WTC11 (cell line): ENCODE measurements around the gene MTF1. TPM values are rescaled to one million over a fixed set of nuclear protein-coding genes. Genes with fewer than 3 reads are reported as not detected.

Experiments used
- ATAC-seq: fragments of 200-7000 bp; cut with Tn5 transposase; 2 replicates; pipeline ENCODE4 v1.10.0; 2021; ENCODE audit warnings: mild to moderate bottlenecking, moderate library complexity
- CTCF ChIA-PET: fragments of 300-600 bp; sonication (Branson Sonifier 250); formaldehyde crosslinking; loops from one replicate; lab custom pipeline; 2021; ENCODE audit warnings: antibody characterized with exemption; lab: Charles Lee
- POLR2A ChIA-PET: fragments of 350-600 bp; sonication (Branson Sonifier 250); formaldehyde crosslinking; loops from one replicate; lab custom pipeline; 2021; ENCODE audit warnings: antibody characterized with exemption; lab: Charles Lee
- DNase-seq: peaks from one replicate; pipeline ENCODE4 v3.0.0; 2021; ENCODE audit warnings: low spot score
- H3K27ac Mint-ChIP-seq: 2 replicates; pipeline ENCODE4 v1.8.0; 2021; ENCODE audit warnings: mixed read lengths
- H3K27me3 Mint-ChIP-seq: 2 replicates; pipeline ENCODE4 v1.8.0; 2021; ENCODE audit warnings: low read depth, mild to moderate bottlenecking, moderate library complexity, mixed read lengths
- H3K36me3 Mint-ChIP-seq: 2 replicates; pipeline ENCODE4 v1.8.0; 2021; ENCODE audit warnings: mixed read lengths
- H3K4me1 Mint-ChIP-seq: 2 replicates; pipeline ENCODE4 v1.8.0; 2022; ENCODE audit warnings: mixed read lengths
- H3K4me3 Mint-ChIP-seq: 2 replicates; pipeline ENCODE4 v1.8.0; 2021; ENCODE audit warnings: mild to moderate bottlenecking, moderate library complexity, mixed read lengths
- H3K9me3 Mint-ChIP-seq: 2 replicates; pipeline ENCODE4 v1.8.0; 2021; ENCODE audit warnings: mixed read lengths
- ATF2 ChIP-seq: sonication (generic); formaldehyde crosslinking; IDR thresholded peaks from 2 replicates; pipeline ENCODE4 v1.8.1; 2022; ENCODE audit warnings: low read depth, missing genetic modification reagents, borderline replicate concordance
- CBFB ChIP-seq: sonication (generic); formaldehyde crosslinking; IDR thresholded peaks from 2 replicates; pipeline ENCODE4 v1.8.1; 2022; ENCODE audit warnings: mild to moderate bottlenecking, low read depth, missing genetic modification reagents
- CDX4 ChIP-seq: fragments of 250-450 bp; sonication (Bioruptor Pico); IDR thresholded peaks from 2 replicates; pipeline ENCODE4 v1.9.0; 2021; ENCODE audit warnings: moderate library complexity, mild to moderate bottlenecking, inconsistent platforms, borderline replicate concordance
- ESRRA ChIP-seq: sonication (generic); formaldehyde crosslinking; IDR thresholded peaks from 2 replicates; pipeline ENCODE4 v1.8.1; 2022; ENCODE audit warnings: mild to moderate bottlenecking, missing genetic modification reagents, borderline replicate concordance
- FOXK1 ChIP-seq: sonication (generic); formaldehyde crosslinking; IDR thresholded peaks from 2 replicates; pipeline ENCODE4 v1.8.0; 2022; ENCODE audit warnings: mild to moderate bottlenecking, moderate library complexity, missing genetic modification reagents
- FOXP1 ChIP-seq: sonication (generic); formaldehyde crosslinking; IDR thresholded peaks from 2 replicates; pipeline ENCODE4 v1.8.0; 2022; ENCODE audit warnings: missing genetic modification reagents, mild to moderate bottlenecking, moderate library complexity, borderline replicate concordance
- GABPB1 ChIP-seq: sonication (generic); formaldehyde crosslinking; IDR thresholded peaks from 2 replicates; pipeline ENCODE4 v1.8.1; 2023; ENCODE audit warnings: mild to moderate bottlenecking, missing genetic modification reagents
- GRHL2 ChIP-seq: fragments of 250-450 bp; sonication (Bioruptor Pico); IDR thresholded peaks from 2 replicates; pipeline ENCODE4 v1.8.0; 2022; ENCODE audit warnings: mild to moderate bottlenecking, moderate library complexity; ENCODE audit not compliant: insufficient replicate concordance, severe bottlenecking
- GTF2I ChIP-seq: fragments of 250-450 bp; sonication (Bioruptor Pico); conservative IDR thresholded peaks from 2 replicates; pipeline ENCODE4 v1.4.0; 2021; ENCODE audit warnings: mild to moderate bottlenecking
- IRF2 ChIP-seq: sonication (generic); formaldehyde crosslinking; IDR thresholded peaks from 2 replicates; pipeline ENCODE4 v1.8.0; 2022; ENCODE audit warnings: low read depth, missing genetic modification reagents, borderline replicate concordance
- JUN ChIP-seq: sonication (generic); formaldehyde crosslinking; IDR thresholded peaks from 2 replicates; pipeline ENCODE4 v1.8.0; 2023; ENCODE audit warnings: mild to moderate bottlenecking, missing genetic modification reagents
- NFATC4 ChIP-seq: fragments of 250-450 bp; sonication (Bioruptor Pico); IDR thresholded peaks from 2 replicates; pipeline ENCODE4 v1.9.0; 2021; ENCODE audit warnings: mild to moderate bottlenecking
- NFE2L1 ChIP-seq: sonication (generic); formaldehyde crosslinking; IDR thresholded peaks from 2 replicates; pipeline ENCODE4 v1.8.1; 2023; ENCODE audit warnings: missing genetic modification reagents
- NR1H2 ChIP-seq: sonication (generic); formaldehyde crosslinking; IDR thresholded peaks from 2 replicates; pipeline ENCODE4 v1.9.0; 2021; ENCODE audit warnings: mild to moderate bottlenecking, moderate library complexity, missing genetic modification reagents
- NR2C2 ChIP-seq: sonication (generic); formaldehyde crosslinking; IDR thresholded peaks from 2 replicates; pipeline ENCODE4 v1.8.0; 2022; ENCODE audit warnings: mild to moderate bottlenecking, missing genetic modification reagents
- NR3C1 ChIP-seq: sonication (generic); formaldehyde crosslinking; conservative IDR thresholded peaks from 2 replicates; pipeline ENCODE4 v1.8.1; 2023; ENCODE audit warnings: low read depth, mild to moderate bottlenecking, missing genetic modification reagents
- SMAD3 ChIP-seq: sonication (generic); formaldehyde crosslinking; IDR thresholded peaks from 2 replicates; pipeline ENCODE4 v1.8.0; 2022; ENCODE audit warnings: missing genetic modification reagents, mild to moderate bottlenecking, borderline replicate concordance
- SMAD4 ChIP-seq: sonication (generic); formaldehyde crosslinking; IDR thresholded peaks from 2 replicates; pipeline ENCODE4 v1.8.0; 2022; ENCODE audit warnings: mild to moderate bottlenecking, missing genetic modification reagents
- TCF7 ChIP-seq: sonication (generic); formaldehyde crosslinking; IDR thresholded peaks from 2 replicates; pipeline ENCODE4 v1.8.0; 2022; ENCODE audit warnings: mild to moderate bottlenecking, low read depth, missing genetic modification reagents, moderate library complexity
- TEAD4 ChIP-seq: sonication (generic); formaldehyde crosslinking; IDR thresholded peaks from 2 replicates; pipeline ENCODE4 v1.8.0; 2022; ENCODE audit warnings: mild to moderate bottlenecking, missing genetic modification reagents
- TP53 ChIP-seq: sonication (generic); formaldehyde crosslinking; IDR thresholded peaks from 2 replicates; pipeline ENCODE4 v1.8.1; 2023; ENCODE audit warnings: mild to moderate bottlenecking, missing genetic modification reagents
- USF2 ChIP-seq: sonication (generic); formaldehyde crosslinking; IDR thresholded peaks from 2 replicates; pipeline ENCODE4 v1.8.1; 2023; ENCODE audit warnings: mild to moderate bottlenecking, missing genetic modification reagents, moderate library complexity
- ZNF138 ChIP-seq: sonication (generic); formaldehyde crosslinking; conservative IDR thresholded peaks from 2 replicates; pipeline ENCODE4 v1.8.1; 2022; ENCODE audit warnings: mild to moderate bottlenecking, moderate library complexity, missing genetic modification reagents
- ZNF263 ChIP-seq: sonication (generic); formaldehyde crosslinking; IDR thresholded peaks from 2 replicates; pipeline ENCODE4 v1.8.1; 2022; ENCODE audit warnings: low read depth, mild to moderate bottlenecking, moderate library complexity, missing genetic modification reagents
- ZNF281 ChIP-seq: sonication (generic); formaldehyde crosslinking; IDR thresholded peaks from 2 replicates; pipeline ENCODE4 v1.8.0; 2023; ENCODE audit warnings: mild to moderate bottlenecking, missing genetic modification reagents
- ZNF671 ChIP-seq: fragments of 250-450 bp; sonication (Bioruptor Pico); IDR thresholded peaks from 2 replicates; pipeline ENCODE4 v1.8.0; 2021; ENCODE audit warnings: mild to moderate bottlenecking
- total RNA-seq: library from RNA; stranded (reverse); gene quantifications from 3 replicates; pipeline ENCODE4 v1.2.3, GENCODE V29; 2021
- TF ChIP-seq, protein P1 (sequence below): sonication (generic); formaldehyde crosslinking; IDR thresholded peaks from 2 replicates; pipeline ENCODE4 v1.8.0; 2022; ENCODE audit warnings: mild to moderate bottlenecking, missing genetic modification reagents

MTF1 gene
- total RNA-seq, 1 experiment from 2014 or later, result 12.2 TPM

GRCh38 chr1:37901893-37902225 lies 42.5 kb upstream of the MTF1 start (continued):
- TF ChIP-seq ATF2 (CRISPR knock-in tag) (no peak), GRHL2 (CRISPR knock-in tag) (no peak), CBFB (no peak), GABPB1 (CRISPR knock-in tag) (no peak), GTF2I (CRISPR knock-in tag) (no peak), USF2 (no peak), TP53 (CRISPR knock-in tag) (no peak), TEAD4 (CRISPR knock-in tag) (no peak), ZNF138 (no peak), TCF7 (CRISPR knock-in tag) (no peak), JUN (CRISPR knock-in tag) (no peak), ESRRA (CRISPR knock-in tag) (no peak)

DNA sequence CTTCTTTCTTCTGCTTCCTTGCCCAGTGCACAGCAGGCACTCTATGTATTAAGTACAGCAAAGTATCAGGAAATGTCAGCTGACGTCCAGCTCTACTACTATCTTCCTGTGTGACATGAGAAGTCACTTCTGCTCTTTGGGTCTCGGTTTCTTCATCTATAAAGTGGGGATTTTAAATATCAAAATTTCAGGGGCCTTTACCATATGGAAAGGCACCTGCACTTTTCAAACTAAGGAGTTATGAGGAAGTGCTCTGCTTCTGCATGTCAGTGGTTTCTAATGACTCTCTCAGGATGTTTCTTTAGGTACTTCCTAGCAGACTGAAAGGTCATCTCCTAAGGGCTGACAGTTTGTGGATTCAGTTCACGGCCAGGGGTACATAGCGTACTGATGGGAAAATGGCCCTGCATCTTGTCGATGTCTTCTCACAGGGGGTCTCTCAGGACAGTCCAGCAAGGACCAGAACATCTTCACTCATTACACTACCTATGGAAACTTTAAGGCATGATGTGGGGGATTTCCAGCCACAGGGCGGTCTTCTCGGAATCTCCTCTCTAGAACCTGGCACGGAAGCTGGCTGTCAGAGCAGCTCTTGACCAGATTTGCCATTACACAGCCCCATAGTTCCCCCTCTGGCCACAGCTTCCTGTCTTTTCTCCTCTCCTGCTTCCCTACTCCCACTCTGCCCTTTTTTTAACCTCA lies 42.0 kb upstream of the MTF1 start:
- H3K4me1 Mint-ChIP-seq, result 0 out of 2 replicates have a peak, but pooled peaks cover 7% of the 10 kb centered on the region
- ATAC-seq, result no peak
- H3K36me3 Mint-ChIP-seq, result peaks cover 19% of the 10 kb centered on the region
- H3K27me3 Mint-ChIP-seq, result no peaks in the 10 kb centered on the region
- CTCF ChIA-PET, result interaction anchor here (1.4 to 1.6 kb wide), 2 partner anchors 35 to 42 kb away, joined by 3 to 5 read pairs; no protein-coding TSS in a partner anchor
- H3K9me3 Mint-ChIP-seq, result no peaks in the 10 kb centered on the region; the same call in none of the 2 replicates
- POLR2A ChIA-PET, result no interaction called here
- H3K4me3 Mint-ChIP-seq, result no peak overlapping the region
- TF ChIP-seq NR1H2 (no peak), SMAD4 (no peak), SMAD3 (no peak), GRHL2 (CRISPR knock-in tag) (no peak), FOXP1 (CRISPR knock-in tag) (no peak), NFATC4 (CRISPR knock-in tag) (no peak), ZNF281 (CRISPR knock-in tag) (no peak), NR3C1 (CRISPR knock-in tag) (no peak), IRF2 (no peak), CDX4 (CRISPR knock-in tag) (no peak), ZNF671 (no peak), NR2C2 (CRISPR knock-in tag) (no peak), NFE2L1 (CRISPR knock-in tag) (no peak), FOXK1 (no peak), TEAD4 (CRISPR knock-in tag) (no peak), GTF2I (CRISPR knock-in tag) (no peak), ZNF263 (CRISPR knock-in tag) (no peak), CBFB (no peak)
- TF ChIP-seq, protein P1, sequence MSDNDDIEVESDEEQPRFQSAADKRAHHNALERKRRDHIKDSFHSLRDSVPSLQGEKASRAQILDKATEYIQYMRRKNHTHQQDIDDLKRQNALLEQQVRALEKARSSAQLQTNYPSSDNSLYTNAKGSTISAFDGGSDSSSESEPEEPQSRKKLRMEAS (CRISPR knock-in tag), result no peak
- TF ChIP-seq, all 79 proteins: peak for 0
- no peak overlapping the region for H3K27ac Mint-ChIP-seq
- no peak for DNase-seq
